Measurements from ENCODE around the gene ADARB2. TPM values are rescaled to one million over a fixed set of nuclear protein-coding genes. Genes with fewer than 3 reads are reported as not detected.

Gene ADARB2
- total RNA-seq, 4 donors from 2014 or later = 1.3 to 5.4 (median 1.8) TPM

DNA sequence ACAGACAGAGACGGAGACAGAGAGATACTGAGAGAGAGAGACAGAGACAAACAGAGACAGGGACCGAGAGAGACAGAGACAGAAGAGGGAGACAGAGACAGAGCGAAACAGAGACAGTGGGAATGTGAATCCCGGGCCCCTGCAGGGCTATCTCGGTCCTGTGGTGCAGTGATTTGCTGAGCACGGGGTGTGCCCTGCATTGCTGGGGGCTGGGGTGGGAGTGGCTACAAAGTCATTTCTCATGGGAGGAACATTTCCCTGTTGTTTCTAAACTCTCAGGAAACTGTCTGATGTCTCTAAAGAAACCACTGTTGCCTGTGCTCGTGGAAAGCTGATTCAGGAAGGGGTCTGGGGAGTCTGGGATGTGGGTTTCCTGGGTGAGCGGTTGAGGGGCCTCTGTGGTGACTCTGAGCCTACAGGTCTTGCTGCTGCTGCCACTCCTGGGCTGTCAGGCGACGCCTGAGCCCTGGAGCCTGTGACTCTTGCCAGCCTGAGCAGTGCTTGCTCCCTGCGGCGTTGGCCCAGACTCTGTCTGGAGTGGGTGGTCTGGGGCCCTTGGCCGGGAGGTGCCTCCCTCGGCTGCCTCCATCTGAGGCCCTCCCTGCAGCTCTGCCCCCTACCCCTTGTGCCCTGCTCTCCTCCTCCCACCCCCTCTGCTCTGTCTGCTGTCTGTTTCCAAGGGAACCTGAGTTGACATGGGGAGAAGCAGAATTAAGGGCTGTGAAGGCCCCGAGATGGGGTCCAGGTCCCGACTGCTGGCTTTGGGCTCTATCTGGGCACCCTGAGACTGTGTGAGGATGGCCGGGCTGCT, 389.2 kb downstream of the ADARB2 start:
- no peak for ATAC-seq
- Histone ChIP-seq H3K27ac (no peak overlapping the region), H3K9me3 (no peaks in the 10 kb centered on the region), H3K4me1 (no peaks in the 10 kb centered on the region), H3K4me3 (no peak overlapping the region), H3K27me3 (no peaks in the 10 kb centered on the region), H3K36me3 (no peaks in the 10 kb centered on the region)
- WGBS, 2 donors (ENCODE audit: low coverage in 1 of 2) = 46 to 58% methylated on average over 6 to 8 of the region's 17 CpGs
- TF ChIP-seq POLR2AphosphoS5 (IDR thresholded peaks at IDR 0.05) (no peak), POLR2A (IDR thresholded peaks at IDR 0.05) (no peak), EP300 (IDR thresholded peaks at IDR 0.05) (no peak)

DNA sequence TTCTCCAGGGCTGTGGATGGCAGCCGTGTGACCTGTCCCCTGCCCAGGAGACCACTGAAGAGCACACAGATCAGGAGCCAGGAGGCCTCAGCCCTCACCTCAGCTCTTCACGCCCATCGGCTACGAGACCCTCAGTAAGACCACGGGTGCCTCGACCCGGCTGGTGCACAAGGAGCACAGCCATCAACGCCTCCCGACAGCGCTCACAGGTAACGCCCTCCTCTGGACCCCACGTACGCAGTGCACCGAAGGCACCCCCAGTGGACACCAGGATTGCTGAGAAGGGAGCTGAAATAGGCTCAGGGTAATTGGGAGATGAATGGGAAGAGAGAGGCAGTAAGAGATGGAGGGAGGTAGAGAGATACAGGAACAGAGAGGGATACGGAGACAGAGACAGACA, 389.8 kb downstream of the ADARB2 start:
- Histone ChIP-seq H3K27me3 (no peaks in the 10 kb centered on the region), H3K36me3 (no peaks in the 10 kb centered on the region), H3K27ac (no peak overlapping the region), H3K4me1 (no peaks in the 10 kb centered on the region), H3K9me3 (no peaks in the 10 kb centered on the region), H3K4me3 (no peak overlapping the region)
- 100% methylated on average over 1 of the region's 15 CpGs; no CpG with 5 or more reads in 1 of the 2 donors for WGBS, 2 donors (ENCODE audit: low coverage in 1 of 2)
- ATAC-seq = no peak
- no peak for TF ChIP-seq EP300 (IDR thresholded peaks at IDR 0.05)
- no peak for TF ChIP-seq POLR2AphosphoS5 (IDR thresholded peaks at IDR 0.05)
- TF ChIP-seq, protein P1, sequence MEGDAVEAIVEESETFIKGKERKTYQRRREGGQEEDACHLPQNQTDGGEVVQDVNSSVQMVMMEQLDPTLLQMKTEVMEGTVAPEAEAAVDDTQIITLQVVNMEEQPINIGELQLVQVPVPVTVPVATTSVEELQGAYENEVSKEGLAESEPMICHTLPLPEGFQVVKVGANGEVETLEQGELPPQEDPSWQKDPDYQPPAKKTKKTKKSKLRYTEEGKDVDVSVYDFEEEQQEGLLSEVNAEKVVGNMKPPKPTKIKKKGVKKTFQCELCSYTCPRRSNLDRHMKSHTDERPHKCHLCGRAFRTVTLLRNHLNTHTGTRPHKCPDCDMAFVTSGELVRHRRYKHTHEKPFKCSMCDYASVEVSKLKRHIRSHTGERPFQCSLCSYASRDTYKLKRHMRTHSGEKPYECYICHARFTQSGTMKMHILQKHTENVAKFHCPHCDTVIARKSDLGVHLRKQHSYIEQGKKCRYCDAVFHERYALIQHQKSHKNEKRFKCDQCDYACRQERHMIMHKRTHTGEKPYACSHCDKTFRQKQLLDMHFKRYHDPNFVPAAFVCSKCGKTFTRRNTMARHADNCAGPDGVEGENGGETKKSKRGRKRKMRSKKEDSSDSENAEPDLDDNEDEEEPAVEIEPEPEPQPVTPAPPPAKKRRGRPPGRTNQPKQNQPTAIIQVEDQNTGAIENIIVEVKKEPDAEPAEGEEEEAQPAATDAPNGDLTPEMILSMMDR (IDR thresholded peaks at IDR 0.05) = no peak
- TF ChIP-seq POLR2A (IDR thresholded peaks at IDR 0.05) = no peak

DNA sequence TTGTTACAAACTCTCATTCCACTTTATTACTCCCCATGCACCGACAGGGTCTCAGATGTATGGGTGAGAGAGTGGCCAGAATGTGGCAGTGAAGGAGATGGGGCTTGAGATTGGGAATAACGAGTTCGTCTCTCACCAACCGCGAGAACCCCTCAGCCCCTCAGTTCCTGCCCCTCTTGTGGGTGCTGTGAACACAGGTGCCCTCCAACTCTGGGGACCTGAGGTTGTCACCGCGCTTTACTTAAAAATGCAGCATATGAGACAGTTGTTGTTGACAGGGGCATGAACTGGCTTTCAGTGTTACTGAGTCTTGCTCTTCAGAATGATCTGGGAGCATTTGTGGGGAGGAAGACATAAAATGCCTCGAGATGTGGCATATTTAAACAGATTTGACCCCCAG, 391.1 kb downstream of the ADARB2 start:
- no peak for ATAC-seq
- Histone ChIP-seq H3K4me1 (no peaks in the 10 kb centered on the region), H3K27me3 (no peaks in the 10 kb centered on the region), H3K9me3 (no peaks in the 10 kb centered on the region), H3K4me3 (no peak overlapping the region), H3K27ac (no peak overlapping the region), H3K36me3 (no peaks in the 10 kb centered on the region)
- TF ChIP-seq POLR2AphosphoS5 (IDR thresholded peaks at IDR 0.05) = no peak
- no peak for TF ChIP-seq EP300 (IDR thresholded peaks at IDR 0.05)
- WGBS, 2 donors (ENCODE audit: low coverage in 1 of 2) = 83 to 87% methylated on average over 1 to 8 of the region's 8 CpGs

DNA sequence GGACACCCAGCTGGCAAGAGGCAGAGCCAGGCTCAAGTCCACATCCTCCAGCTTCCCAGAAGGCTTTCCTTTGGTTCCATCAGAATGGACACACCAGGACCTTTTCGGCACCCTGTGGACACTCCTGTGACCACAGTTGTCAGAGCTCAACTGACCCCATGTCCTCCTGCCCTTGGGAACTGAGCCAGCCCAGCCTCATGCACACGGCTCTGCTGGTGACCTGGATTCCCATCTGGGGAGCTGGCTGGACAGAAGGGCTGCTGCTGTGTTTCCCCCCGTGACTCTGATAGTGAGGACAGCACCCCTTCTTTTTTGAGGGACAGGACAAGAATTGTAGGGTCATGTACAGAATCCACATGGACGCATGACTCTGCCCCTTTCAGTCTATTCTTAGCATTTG, 392.0 kb downstream of the ADARB2 start:
- ATAC-seq = no peak
- no peaks in the 10 kb centered on the region for H3K9me3 ChIP-seq
- no peaks in the 10 kb centered on the region for H3K36me3 ChIP-seq
- no peaks in the 10 kb centered on the region for H3K27me3 ChIP-seq
- 58 to 67% methylated on average over 1 to 3 of the region's 4 CpGs for WGBS, 2 donors (ENCODE audit: low coverage in 1 of 2)
- no peak overlapping the region for H3K27ac ChIP-seq
- H3K4me1 ChIP-seq = no peaks in the 10 kb centered on the region
- TF ChIP-seq EP300 (IDR thresholded peaks at IDR 0.05) (no peak), POLR2A (IDR thresholded peaks at IDR 0.05) (no peak), POLR2AphosphoS5 (IDR thresholded peaks at IDR 0.05) (no peak)
- TF ChIP-seq, protein P1 (IDR thresholded peaks at IDR 0.05) = no peak
- H3K4me3 ChIP-seq = no peak overlapping the region

DNA sequence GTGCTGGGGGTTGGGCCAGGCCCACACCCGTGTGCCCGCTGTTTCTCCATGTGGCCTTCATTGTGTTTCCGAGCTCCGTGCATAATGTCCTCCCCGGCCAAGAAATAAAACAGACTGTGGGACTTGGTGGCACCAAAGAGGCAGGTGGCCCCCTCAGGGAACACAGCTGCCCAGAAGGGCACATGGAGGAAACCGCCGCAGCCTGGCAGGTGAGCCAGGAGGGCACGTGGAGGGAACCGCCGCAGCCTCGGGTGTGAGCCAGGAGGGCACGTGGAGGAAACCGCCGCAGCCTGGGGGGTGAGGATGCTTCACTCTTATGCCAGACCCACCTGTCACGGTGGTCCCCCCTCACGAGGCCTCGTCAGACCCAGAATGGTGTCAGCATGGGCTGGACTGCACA, 392.5 kb downstream of the ADARB2 start:
- no peak for ATAC-seq
- TF ChIP-seq POLR2AphosphoS5 (IDR thresholded peaks at IDR 0.05) (no peak), EP300 (IDR thresholded peaks at IDR 0.05) (no peak), POLR2A (IDR thresholded peaks at IDR 0.05) (no peak)
- TF ChIP-seq, protein P1 (IDR thresholded peaks at IDR 0.05) = no peak
- Histone ChIP-seq H3K4me3 (no peak overlapping the region), H3K27ac (no peak overlapping the region), H3K27me3 (no peaks in the 10 kb centered on the region), H3K9me3 (no peaks in the 10 kb centered on the region), H3K36me3 (no peaks in the 10 kb centered on the region), H3K4me1 (no peaks in the 10 kb centered on the region)
- 60 to 94% methylated on average over 2 to 3 of the region's 17 CpGs for whole genome bisulfite sequencing, 2 donors (ENCODE audit: low coverage in 1 of 2)

DNA sequence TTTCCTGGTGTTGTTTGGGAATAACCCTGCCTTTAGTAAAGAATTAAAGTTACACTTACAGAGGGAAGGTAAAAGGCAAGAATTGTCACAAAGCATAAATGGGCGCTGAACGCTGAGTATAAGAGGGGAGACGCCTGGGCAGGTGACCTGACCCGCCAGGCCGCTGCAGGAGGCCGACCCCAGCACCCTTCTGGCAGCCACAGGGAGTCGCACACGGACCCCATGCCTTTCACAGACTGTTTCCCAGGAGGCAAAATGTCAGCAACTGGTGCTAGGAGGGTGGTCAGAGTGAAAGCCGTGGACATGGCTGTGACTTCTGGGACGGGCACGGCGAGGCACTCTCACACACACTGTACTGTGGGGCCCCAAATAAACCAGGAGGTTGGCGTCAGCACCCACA, 392.9 kb downstream of the ADARB2 start:
- TF ChIP-seq POLR2A (IDR thresholded peaks at IDR 0.05) (no peak), POLR2AphosphoS5 (IDR thresholded peaks at IDR 0.05) (no peak), EP300 (IDR thresholded peaks at IDR 0.05) (no peak)
- TF ChIP-seq, protein P1 (IDR thresholded peaks at IDR 0.05) = no peak
- Histone ChIP-seq H3K4me3 (no peak overlapping the region), H3K27ac (no peak overlapping the region), H3K4me1 (no peaks in the 10 kb centered on the region), H3K9me3 (no peaks in the 10 kb centered on the region), H3K27me3 (no peaks in the 10 kb centered on the region), H3K36me3 (no peaks in the 10 kb centered on the region)
- ATAC-seq = no peak
- 86 to 100% methylated on average over 2 to 10 of the region's 13 CpGs for WGBS, 2 donors (ENCODE audit: low coverage in 1 of 2)
